ENCODE results near the gene TMEM33. TPM values are rescaled to one million over a fixed set of nuclear protein-coding genes. Genes with fewer than 3 reads are reported as not detected.

Gene TMEM33
- total RNA-seq, 1 experiment from 2014 or later = 66.2 TPM

GRCh38 chr4:41943506-41943905 is 8.3 kb downstream of the TMEM33 start:
- Mint-ChIP-seq H3K4me1 (ENCODE audit: low read depth, unreplicated experiment) (no peaks in the 10 kb centered on the region), H3K36me3 (ENCODE audit: insufficient read depth, unreplicated experiment) (peaks cover 60% of the 10 kb centered on the region), H3K27ac (ENCODE audit: unreplicated experiment) (no peak overlapping the region), H3K9me3 (ENCODE audit: unreplicated experiment) (no peaks in the 10 kb centered on the region), H3K4me3 (ENCODE audit: unreplicated experiment) (no peak overlapping the region), H3K27me3 (ENCODE audit: insufficient read depth, unreplicated experiment) (no peaks in the 10 kb centered on the region)
- Histone ChIP-seq H3K9me3 (no peaks in the 10 kb centered on the region), H3K4me1 (no peaks in the 10 kb centered on the region), H3K36me3 (ENCODE audit: control insufficient read depth, insufficient read depth, low read length) (no peaks in the 10 kb centered on the region), H3K27me3 (replicated peaks; ENCODE audit: control insufficient read depth, insufficient read depth, low read length) (no peaks in the 10 kb centered on the region), H3K4me3 (ENCODE audit: low read depth, low read length) (no peak overlapping the region)
- ChIA-PET CTCF (no interaction called here), POLR2A (no interaction called here)
- no peak for TF ChIP-seq CTCF (IDR thresholded peaks at IDR 0.05; ENCODE audit: insufficient read depth in 1 of 2, low read depth in 1 of 2, low read length in 1 of 2, severe bottlenecking in 1 of 2, unreplicated experiment in 1 of 2)
- DNase-seq = no peak
- intact Hi-C loops (cut with micrococcal nuclease; ENCODE audit: unreplicated experiment) = no loop called here
- no TSS peak for BruUV-seq (replicated peaks)

GRCh38 chr4:41944089-41944488 is 8.9 kb downstream of the TMEM33 start:
- Mint-ChIP-seq H3K36me3 (ENCODE audit: insufficient read depth, unreplicated experiment) (peaks cover 55% of the 10 kb centered on the region), H3K9me3 (ENCODE audit: unreplicated experiment) (no peaks in the 10 kb centered on the region), H3K27ac (ENCODE audit: unreplicated experiment) (no peak overlapping the region), H3K27me3 (ENCODE audit: insufficient read depth, unreplicated experiment) (no peaks in the 10 kb centered on the region), H3K4me3 (ENCODE audit: unreplicated experiment) (no peak overlapping the region), H3K4me1 (ENCODE audit: low read depth, unreplicated experiment) (no peaks in the 10 kb centered on the region)
- Histone ChIP-seq H3K9me3 (no peaks in the 10 kb centered on the region), H3K36me3 (ENCODE audit: control insufficient read depth, insufficient read depth, low read length) (no peaks in the 10 kb centered on the region), H3K27me3 (replicated peaks; ENCODE audit: control insufficient read depth, insufficient read depth, low read length) (no peaks in the 10 kb centered on the region), H3K4me3 (ENCODE audit: low read depth, low read length) (no peak overlapping the region), H3K4me1 (no peaks in the 10 kb centered on the region)
- ChIA-PET POLR2A (no interaction called here), CTCF (no interaction called here)
- TF ChIP-seq CTCF (IDR thresholded peaks at IDR 0.05; ENCODE audit: insufficient read depth in 1 of 2, low read depth in 1 of 2, low read length in 1 of 2, severe bottlenecking in 1 of 2, unreplicated experiment in 1 of 2) = no peak
- no peak for DNase-seq
- intact Hi-C loops (cut with micrococcal nuclease; ENCODE audit: unreplicated experiment) = no loop called here
- BruUV-seq (replicated peaks) = no TSS peak

- no peak overlapping the region for H3K4me3 ChIP-seq (ENCODE audit: low read depth, low read length)
- no peak for DNase-seq
- no peaks in the 10 kb centered on the region for H3K27me3 ChIP-seq (replicated peaks; ENCODE audit: control insufficient read depth, insufficient read depth, low read length)
- CTCF ChIA-PET = no interaction called here
- H3K4me3 Mint-ChIP-seq (ENCODE audit: unreplicated experiment) = no peak overlapping the region
- POLR2A ChIA-PET = interaction anchor here (0.6 kb wide), 1 partner anchor 8 kb away, joined by 3 read pairs; no protein-coding TSS in a partner anchor
- no peaks in the 10 kb centered on the region for H3K36me3 ChIP-seq (ENCODE audit: control insufficient read depth, insufficient read depth, low read length)
- no peaks in the 10 kb centered on the region for H3K27me3 Mint-ChIP-seq (ENCODE audit: insufficient read depth, unreplicated experiment)
- H3K27ac Mint-ChIP-seq (ENCODE audit: unreplicated experiment) = no peak overlapping the region
- H3K9me3 Mint-ChIP-seq (ENCODE audit: unreplicated experiment) = no peaks in the 10 kb centered on the region
- H3K36me3 Mint-ChIP-seq (ENCODE audit: insufficient read depth, unreplicated experiment) = peaks cover 51% of the 10 kb centered on the region
- intact Hi-C loops (cut with micrococcal nuclease; ENCODE audit: unreplicated experiment) = no loop called here
- no peaks in the 10 kb centered on the region for H3K9me3 ChIP-seq
- H3K4me1 Mint-ChIP-seq (ENCODE audit: low read depth, unreplicated experiment) = no peaks in the 10 kb centered on the region
- no TSS peak for BruUV-seq (replicated peaks)
- TF ChIP-seq CTCF (IDR thresholded peaks at IDR 0.05; ENCODE audit: insufficient read depth in 1 of 2, low read depth in 1 of 2, low read length in 1 of 2, severe bottlenecking in 1 of 2, unreplicated experiment in 1 of 2) = no peak
- H3K4me1 ChIP-seq = no peaks in the 10 kb centered on the region
Measured at GRCh38 chr4:41949531-41949930, 14.3 kb downstream of the TMEM33 start.

All from Caco-2 (cell line).